Activated naive CD4-positive, alpha-beta T cell treated with anti-CD3 and anti-CD28 coated beads, Interleukin-2, amount 10 ng/mL, durations not matched to agents 7 days and 5 days (primary cell): ENCODE results near the gene DLG4.

ENCODE experiments used
- CTCF ChIA-PET: fragments of 350-600 bp; sonication (Branson Sonifier 250); formaldehyde crosslinking; loops from one replicate; lab custom pipeline; 2021; ENCODE audit warnings: antibody characterized with exemption; lab: Charles Lee
- DNase-seq: peaks from one replicate; pipeline ENCODE4 v3.0.0-alpha.2; 2020
- H3K27ac Mint-ChIP-seq: one replicate; pipeline ENCODE4 v1.8.0; 2021; ENCODE audit warnings: mild to moderate bottlenecking, moderate library complexity, mixed read lengths
- H3K27me3 Mint-ChIP-seq: one replicate; pipeline ENCODE4 v1.8.0; 2021; ENCODE audit warnings: mild to moderate bottlenecking, mixed read lengths
- H3K36me3 Mint-ChIP-seq: one replicate; pipeline ENCODE4 v1.8.0; 2021; ENCODE audit warnings: mixed read lengths
- H3K4me1 Mint-ChIP-seq: one replicate; pipeline ENCODE4 v1.8.0; 2021; ENCODE audit warnings: mixed read lengths
- H3K4me3 Mint-ChIP-seq: one replicate; pipeline ENCODE4 v1.8.0; 2021; ENCODE audit warnings: mild to moderate bottlenecking, moderate library complexity, mixed read lengths
- H3K9me3 Mint-ChIP-seq: one replicate; pipeline ENCODE4 v1.8.0; 2021; ENCODE audit warnings: mixed read lengths

The DLG4 gene

GRCh38 chr17:7233701-7234082 lies 14.1 kb upstream of the DLG4 start:
- CTCF ChIA-PET: interaction anchor here (1.0 kb wide), 1 partner anchor 19 kb away, joined by 4 read pairs; no protein-coding TSS in a partner anchor

DNA sequence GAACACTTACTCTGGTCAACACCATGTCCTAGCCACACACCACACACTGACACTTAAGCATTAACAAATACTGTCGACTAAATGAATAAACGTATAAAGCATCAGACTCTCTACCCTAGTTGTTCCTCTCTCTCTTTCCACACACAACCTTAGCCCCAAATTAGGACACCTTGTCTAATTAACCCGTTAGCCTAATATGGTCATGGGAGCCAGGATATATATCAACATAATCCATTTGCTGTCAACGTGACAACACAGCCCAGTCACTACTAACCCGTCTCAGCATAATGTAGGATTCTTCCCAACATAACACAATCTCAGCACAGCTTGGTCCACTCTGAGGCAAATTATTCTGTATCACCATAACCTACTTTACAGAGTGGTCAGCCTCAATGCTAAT lies 12.5 kb upstream of the DLG4 start:
- Mint-ChIP-seq H3K27ac (no peak overlapping the region), H3K36me3 (peaks cover 61% of the 10 kb centered on the region), H3K4me3 (peak overlapping the region; percentile 98), H3K9me3 (no peaks in the 10 kb centered on the region), H3K27me3 (no peaks in the 10 kb centered on the region), H3K4me1 (peaks cover 50% of the 10 kb centered on the region)
- no peak for DNase-seq
- CTCF ChIA-PET: no interaction called here

More at GRCh38 chr17:7233701-7234082, 14.1 kb upstream of the DLG4 start:
- Mint-ChIP-seq H3K9me3 (no peaks in the 10 kb centered on the region), H3K27me3 (no peaks in the 10 kb centered on the region), H3K36me3 (peaks cover 59% of the 10 kb centered on the region), H3K4me1 (peaks cover 51% of the 10 kb centered on the region), H3K4me3 (peak overlapping the region; percentile 98), H3K27ac (peak overlapping the region; percentile 88)
- no peak for DNase-seq

- no peak overlapping the region for H3K27ac Mint-ChIP-seq
- no peak for DNase-seq
- H3K9me3 Mint-ChIP-seq: no peaks in the 10 kb centered on the region
- no peak overlapping the region for H3K4me3 Mint-ChIP-seq
- no peaks in the 10 kb centered on the region for H3K27me3 Mint-ChIP-seq
- CTCF ChIA-PET: interaction anchor here (1.5 kb wide), 1 partner anchor 9 kb away, joined by 5 read pairs; no protein-coding TSS in a partner anchor
- peaks cover 45% of the 10 kb centered on the region for H3K36me3 Mint-ChIP-seq
- peaks cover 24% of the 10 kb centered on the region for H3K4me1 Mint-ChIP-seq
Measured at GRCh38 chr17:7229504-7229903, 9.9 kb upstream of the DLG4 start.

GRCh38 chr17:7228920-7229319 lies 9.3 kb upstream of the DLG4 start:
- no peak overlapping the region for H3K27ac Mint-ChIP-seq
- no peak for DNase-seq
- H3K4me1 Mint-ChIP-seq: peaks cover 22% of the 10 kb centered on the region
- H3K9me3 Mint-ChIP-seq: no peaks in the 10 kb centered on the region
- no peak overlapping the region for H3K4me3 Mint-ChIP-seq
- CTCF ChIA-PET: no interaction called here
- H3K36me3 Mint-ChIP-seq: peaks cover 45% of the 10 kb centered on the region
- no peaks in the 10 kb centered on the region for H3K27me3 Mint-ChIP-seq

- Mint-ChIP-seq H3K27ac (no peak overlapping the region), H3K4me3 (no peak overlapping the region), H3K9me3 (no peaks in the 10 kb centered on the region), H3K27me3 (no peaks in the 10 kb centered on the region), H3K4me1 (peaks cover 6% of the 10 kb centered on the region), H3K36me3 (peaks cover 53% of the 10 kb centered on the region)
- CTCF ChIA-PET: no interaction called here
- DNase-seq: no peak
Measured at GRCh38 chr17:7226721-7227710, 7.4 kb upstream of the DLG4 start.

DNA sequence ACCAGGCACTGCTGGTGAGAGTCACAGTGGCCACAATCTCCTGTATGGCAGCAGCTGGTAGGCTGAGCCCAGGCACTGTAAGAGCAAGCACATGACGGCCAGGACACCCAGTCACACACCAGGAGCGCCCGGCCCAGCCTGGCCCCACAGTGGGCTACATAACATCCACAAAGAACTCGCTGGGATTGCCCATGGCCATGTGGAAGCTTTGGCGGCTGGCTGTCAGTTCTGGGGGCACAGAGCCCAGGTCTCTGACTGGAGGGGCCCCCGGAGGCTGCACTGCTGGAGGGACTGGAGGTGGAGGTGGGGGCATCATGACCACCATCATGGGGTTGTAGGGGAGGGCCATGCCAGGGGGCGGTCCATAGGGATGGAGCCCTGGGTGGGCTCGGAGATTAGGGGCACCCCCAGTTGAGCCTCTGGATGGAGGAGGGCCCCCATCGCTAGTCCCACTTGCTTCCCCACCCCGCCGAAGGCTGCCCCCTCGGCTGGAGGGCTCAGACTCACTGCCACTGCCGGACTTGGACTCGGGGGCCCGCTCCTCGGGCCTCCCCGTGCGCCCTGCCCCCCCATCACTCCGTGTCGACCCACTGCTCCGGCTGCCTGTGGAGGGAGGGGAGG lies 6.2 kb upstream of the DLG4 start:
- Mint-ChIP-seq H3K4me1 (peaks cover 16% of the 10 kb centered on the region), H3K36me3 (peaks cover 56% of the 10 kb centered on the region), H3K27ac (no peak overlapping the region), H3K27me3 (no peaks in the 10 kb centered on the region), H3K9me3 (no peaks in the 10 kb centered on the region), H3K4me3 (no peak overlapping the region)
- no peak for DNase-seq
- CTCF ChIA-PET: no interaction called here

DNA sequence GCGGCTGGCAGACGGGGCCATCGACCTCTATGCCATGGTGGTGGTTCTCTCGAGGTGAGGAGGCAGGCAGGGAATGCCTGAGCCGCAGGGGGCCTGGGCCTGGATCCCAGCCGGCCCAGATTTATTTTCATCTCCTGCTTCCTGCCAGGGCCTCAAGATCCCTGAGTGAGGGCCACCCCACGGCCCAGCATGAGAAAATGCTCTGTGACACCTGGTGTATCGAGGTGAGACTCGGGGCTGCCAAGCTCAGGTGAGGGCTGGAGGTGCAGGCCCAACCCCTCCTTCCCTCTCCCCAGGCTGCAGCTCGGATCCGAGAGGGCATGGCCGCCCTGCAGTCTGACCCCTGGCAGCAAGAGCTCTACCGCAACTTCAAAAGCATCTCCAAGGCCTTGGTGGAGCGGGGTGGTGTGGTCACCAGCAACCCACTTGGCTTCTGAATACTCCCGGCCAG lies 5.0 kb upstream of the DLG4 start:
- DNase-seq: no peak
- no peak overlapping the region for H3K27ac Mint-ChIP-seq
- H3K36me3 Mint-ChIP-seq: peaks cover 49% of the 10 kb centered on the region
- H3K4me3 Mint-ChIP-seq: no peak overlapping the region
- peaks cover under 1% of the 10 kb centered on the region for H3K27me3 Mint-ChIP-seq
- H3K4me1 Mint-ChIP-seq: peaks cover 25% of the 10 kb centered on the region
- H3K9me3 Mint-ChIP-seq: no peaks in the 10 kb centered on the region
- CTCF ChIA-PET: no interaction called here

DNA sequence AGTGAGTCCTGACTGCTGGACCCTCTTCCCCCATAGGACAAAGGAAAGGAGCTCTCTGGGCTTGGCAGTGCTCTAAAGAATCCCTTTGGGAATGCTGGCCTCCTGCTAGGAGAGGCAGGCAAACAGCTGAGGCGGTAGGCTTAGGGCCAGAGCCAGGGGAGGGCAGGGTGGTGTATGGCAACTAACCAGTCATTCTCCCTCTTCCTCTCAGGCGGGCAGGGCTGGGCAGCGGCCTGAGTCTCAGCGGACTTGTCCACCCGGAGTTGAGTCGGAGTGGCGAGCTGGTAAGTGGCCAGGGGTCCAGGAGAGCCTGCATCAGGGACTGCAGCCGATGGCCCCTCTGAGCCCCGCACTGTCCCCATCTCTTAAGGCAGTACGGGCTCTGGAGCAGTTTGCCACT lies 4.5 kb upstream of the DLG4 start:
- Mint-ChIP-seq H3K36me3 (peaks cover 45% of the 10 kb centered on the region), H3K27me3 (peaks cover 4% of the 10 kb centered on the region), H3K27ac (no peak overlapping the region), H3K4me3 (no peak overlapping the region), H3K9me3 (no peaks in the 10 kb centered on the region), H3K4me1 (peaks cover 31% of the 10 kb centered on the region)
- CTCF ChIA-PET: no interaction called here
- DNase-seq: no peak

- CTCF ChIA-PET: interaction anchor here (0.5 kb wide), 1 partner anchor 169 kb away, joined by 3 read pairs; no protein-coding TSS in a partner anchor
- Mint-ChIP-seq H3K9me3 (no peaks in the 10 kb centered on the region), H3K36me3 (peaks cover 41% of the 10 kb centered on the region), H3K4me3 (no peak overlapping the region), H3K4me1 (peaks cover 37% of the 10 kb centered on the region), H3K27me3 (peaks cover 8% of the 10 kb centered on the region), H3K27ac (no peak overlapping the region)
- no peak for DNase-seq
Measured at GRCh38 chr17:7223375-7223774, 3.7 kb upstream of the DLG4 start.

DNA sequence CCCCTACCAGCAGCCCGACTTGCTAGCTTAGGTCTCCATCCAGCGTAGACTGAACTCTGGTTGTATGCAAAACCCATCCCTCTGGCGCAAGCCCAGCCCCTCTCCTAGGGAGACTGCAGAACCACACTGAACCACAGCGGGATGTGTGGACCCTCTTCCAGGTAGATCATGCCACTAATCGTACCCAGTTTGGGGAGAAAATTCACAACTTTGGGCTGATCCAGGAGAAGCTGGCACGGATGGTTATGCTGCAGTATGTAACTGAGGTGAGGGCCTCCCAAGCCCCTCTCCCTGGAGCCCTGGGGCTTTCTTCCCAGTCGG lies 3.3 kb upstream of the DLG4 start:
- CTCF ChIA-PET: no interaction called here
- Mint-ChIP-seq H3K4me3 (no peak overlapping the region), H3K9me3 (no peaks in the 10 kb centered on the region), H3K27me3 (peaks cover 8% of the 10 kb centered on the region), H3K36me3 (peaks cover 38% of the 10 kb centered on the region), H3K27ac (no peak overlapping the region), H3K4me1 (peaks cover 38% of the 10 kb centered on the region)
- DNase-seq: no peak

DNA sequence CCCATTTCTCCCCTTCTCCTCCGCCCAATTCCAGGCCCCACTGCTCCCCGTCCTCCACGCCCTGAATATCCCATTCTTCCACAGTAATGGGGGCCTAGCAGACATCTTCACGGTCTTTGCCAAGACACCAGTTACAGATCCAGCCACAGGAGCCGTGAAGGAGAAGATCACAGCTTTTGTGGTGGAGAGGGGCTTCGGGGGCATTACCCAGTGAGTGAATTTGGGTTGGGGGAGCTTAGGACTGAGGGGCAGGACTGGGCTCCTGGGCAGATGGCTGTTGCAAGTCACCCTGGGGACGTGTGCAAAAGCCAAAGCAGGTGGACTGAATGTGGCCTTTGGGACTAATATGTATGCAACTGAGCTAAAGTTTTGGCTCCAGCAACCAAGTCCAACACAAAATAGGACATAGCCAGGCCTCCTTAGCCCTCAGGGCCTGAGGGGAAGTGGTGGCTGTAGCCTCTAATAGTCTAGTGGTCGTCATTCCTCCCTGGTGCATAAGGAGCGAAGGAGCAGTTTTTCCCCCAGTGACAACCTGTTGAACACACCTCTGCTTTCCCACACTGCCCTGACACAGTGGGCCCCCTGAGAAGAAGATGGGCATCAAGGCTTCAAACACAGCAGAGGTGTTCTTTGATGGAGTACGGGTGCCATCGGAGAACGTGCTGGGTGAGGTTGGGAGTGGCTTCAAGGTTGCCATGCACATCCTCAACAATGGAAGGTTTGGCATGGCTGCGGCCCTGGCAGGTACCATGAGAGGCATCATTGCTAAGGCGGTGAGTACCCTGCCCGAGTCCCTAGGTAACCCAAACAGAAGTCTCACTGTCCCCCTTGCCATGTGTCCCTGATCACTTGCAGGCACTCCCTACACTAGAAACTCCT lies 2.7 kb upstream of the DLG4 start:
- no peak for DNase-seq
- Mint-ChIP-seq H3K27ac (no peak overlapping the region), H3K9me3 (no peaks in the 10 kb centered on the region), H3K27me3 (peaks cover 8% of the 10 kb centered on the region), H3K36me3 (peaks cover 36% of the 10 kb centered on the region), H3K4me3 (no peak overlapping the region), H3K4me1 (peaks cover 42% of the 10 kb centered on the region)
- CTCF ChIA-PET: interaction anchor here (2.3 to 4.5 kb wide), 2 partner anchors 16 to 74 kb away, joined by 10 to 34 read pairs; partner anchors contain the start of gene PHF23

- H3K4me3 Mint-ChIP-seq: peak overlapping the region; percentile 94
- peak overlapping the region; percentile 73 for H3K27ac Mint-ChIP-seq
- CTCF ChIA-PET: interaction anchor here (0.7 to 4.5 kb wide), 9 partner anchors 9 to 75 kb away, joined by 3 to 34 read pairs (median 4); partner anchors contain the start of genes GABARAP and PHF23
- no peak for DNase-seq
- H3K36me3 Mint-ChIP-seq: peaks cover 33% of the 10 kb centered on the region
- peaks cover 8% of the 10 kb centered on the region for H3K27me3 Mint-ChIP-seq
- H3K9me3 Mint-ChIP-seq: no peaks in the 10 kb centered on the region
- H3K4me1 Mint-ChIP-seq: peaks cover 47% of the 10 kb centered on the region
Measured at GRCh38 chr17:7221278-7222092, 1.8 kb upstream of the DLG4 start.
